Activated naive CD4-positive, alpha-beta T cell treated with anti-CD3 and anti-CD28 coated beads for 36 hours (primary cell): ENCODE measurements around the gene LRRIQ1. TPM values are rescaled to one million over a fixed set of nuclear protein-coding genes. Genes with fewer than 3 reads are reported as not detected.

Source experiments
- CTCF ChIA-PET: fragments of 350-600 bp; sonication (Branson Sonifier 250); formaldehyde crosslinking; loops from one replicate; lab custom pipeline; 2021; ENCODE audit warnings: antibody characterized with exemption; lab: Charles Lee
- DNase-seq: peaks from one replicate; pipeline ENCODE4 v3.0.0-alpha.2; 2020
- H3K27ac Mint-ChIP-seq: one replicate; pipeline ENCODE4 v1.8.0; 2021; ENCODE audit warnings: mild to moderate bottlenecking, mixed read lengths
- H3K27me3 Mint-ChIP-seq: one replicate; pipeline ENCODE4 v1.8.0; 2021; ENCODE audit warnings: low read depth, mixed read lengths
- H3K36me3 Mint-ChIP-seq: one replicate; pipeline ENCODE4 v1.8.0; 2021; ENCODE audit warnings: low read depth, mixed read lengths
- H3K4me1 Mint-ChIP-seq: one replicate; pipeline ENCODE4 v1.8.0; 2021; ENCODE audit warnings: low read depth, mixed read lengths
- H3K4me3 Mint-ChIP-seq: one replicate; pipeline ENCODE4 v1.8.0; 2021; ENCODE audit warnings: mild to moderate bottlenecking, moderate library complexity, mixed read lengths
- H3K9me3 Mint-ChIP-seq: one replicate; pipeline ENCODE4 v1.8.0; 2021; ENCODE audit warnings: mixed read lengths
- intact Hi-C: fragments of 100-400 bp; cut with micrococcal nuclease; formaldehyde crosslinking; loops from one replicate; pipeline ENCODE4 v1.15.1; 2023
- total RNA-seq, 2 experiments: library from RNA; stranded (reverse); gene quantifications; one replicate each; pipeline ENCODE4 v1.2.3, GENCODE V29; 2021

LRRIQ1 gene
- total RNA-seq, 2 experiments from 2014 or later, result not detected

GRCh38 chr12:85237327-85237726, 201.2 kb downstream of the LRRIQ1 start:
- Mint-ChIP-seq H3K4me1 (no peaks in the 10 kb centered on the region), H3K27ac (no peak overlapping the region), H3K36me3 (no peaks in the 10 kb centered on the region), H3K9me3 (peaks cover 4% of the 10 kb centered on the region), H3K27me3 (no peaks in the 10 kb centered on the region), H3K4me3 (no peak overlapping the region)
- DNase-seq, result no peak
- CTCF ChIA-PET, result no interaction called here
- intact Hi-C loops, result no loop called here

GRCh38 chr12:85244561-85244960, 208.4 kb downstream of the LRRIQ1 start:
- Mint-ChIP-seq H3K27me3 (no peaks in the 10 kb centered on the region), H3K4me1 (no peaks in the 10 kb centered on the region), H3K36me3 (no peaks in the 10 kb centered on the region), H3K4me3 (no peak overlapping the region), H3K9me3 (no peaks in the 10 kb centered on the region), H3K27ac (no peak overlapping the region)
- CTCF ChIA-PET, result no interaction called here
- no peak for DNase-seq
- intact Hi-C loops, result no loop called here

DNA sequence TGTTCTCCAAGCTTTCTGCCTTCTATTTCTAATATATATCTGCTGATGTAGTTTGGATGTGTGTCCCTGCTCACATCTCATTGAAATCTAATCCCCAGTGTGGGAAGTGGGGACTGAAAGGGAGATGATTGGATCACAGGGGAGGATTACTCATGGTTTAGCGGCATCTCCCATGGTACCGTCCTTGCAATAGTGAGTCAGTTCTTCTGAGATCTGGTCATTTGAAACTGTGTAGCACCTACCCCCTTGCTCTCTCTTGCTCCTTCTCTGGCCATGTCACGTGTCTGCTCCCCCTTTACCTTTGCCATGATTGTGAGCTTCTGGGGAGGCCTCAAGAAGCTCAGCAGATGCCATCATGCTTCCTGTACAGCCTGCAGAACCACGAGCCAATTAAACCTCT, 217.7 kb downstream of the LRRIQ1 start:
- H3K9me3 Mint-ChIP-seq, result no peaks in the 10 kb centered on the region
- no peak for DNase-seq
- H3K4me3 Mint-ChIP-seq, result no peak overlapping the region
- H3K36me3 Mint-ChIP-seq, result no peaks in the 10 kb centered on the region
- CTCF ChIA-PET, result no interaction called here
- no peaks in the 10 kb centered on the region for H3K4me1 Mint-ChIP-seq
- no peaks in the 10 kb centered on the region for H3K27me3 Mint-ChIP-seq
- H3K27ac Mint-ChIP-seq, result no peak overlapping the region
- intact Hi-C loops, result no loop called here

DNA sequence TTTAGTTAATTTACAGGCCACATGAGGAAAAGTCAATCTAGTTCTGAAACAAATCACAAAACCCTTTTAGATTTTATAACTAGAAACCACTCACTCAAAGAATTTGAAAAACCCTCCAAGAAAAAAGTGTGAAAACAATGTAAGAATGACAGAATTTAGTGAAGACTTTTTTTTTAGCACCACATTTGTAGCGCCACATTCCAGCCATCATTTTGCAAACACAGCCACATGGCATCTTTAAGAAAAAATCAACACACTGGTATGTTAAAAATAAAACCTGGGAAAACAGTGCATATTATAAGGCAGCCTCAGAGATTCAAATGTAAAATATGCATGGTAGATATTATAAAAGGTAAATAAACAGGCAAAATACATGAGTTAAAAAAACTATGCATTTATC, 221.5 kb downstream of the LRRIQ1 start:
- DNase-seq, result no peak
- H3K4me3 Mint-ChIP-seq, result no peak overlapping the region
- no peaks in the 10 kb centered on the region for H3K4me1 Mint-ChIP-seq
- no peaks in the 10 kb centered on the region for H3K27me3 Mint-ChIP-seq
- no peaks in the 10 kb centered on the region for H3K9me3 Mint-ChIP-seq
- CTCF ChIA-PET, result no interaction called here
- intact Hi-C loops, result no loop called here
- H3K27ac Mint-ChIP-seq, result no peak overlapping the region
- no peaks in the 10 kb centered on the region for H3K36me3 Mint-ChIP-seq

- H3K27ac Mint-ChIP-seq, result no peak overlapping the region
- H3K27me3 Mint-ChIP-seq, result no peaks in the 10 kb centered on the region
- H3K9me3 Mint-ChIP-seq, result no peaks in the 10 kb centered on the region
- CTCF ChIA-PET, result no interaction called here
- no peak for DNase-seq
- no peaks in the 10 kb centered on the region for H3K4me1 Mint-ChIP-seq
- intact Hi-C loops, result no loop called here
- H3K4me3 Mint-ChIP-seq, result no peak overlapping the region
- H3K36me3 Mint-ChIP-seq, result no peaks in the 10 kb centered on the region
Observed at GRCh38 chr12:85260447-85260846, 224.3 kb downstream of the LRRIQ1 start.

DNA sequence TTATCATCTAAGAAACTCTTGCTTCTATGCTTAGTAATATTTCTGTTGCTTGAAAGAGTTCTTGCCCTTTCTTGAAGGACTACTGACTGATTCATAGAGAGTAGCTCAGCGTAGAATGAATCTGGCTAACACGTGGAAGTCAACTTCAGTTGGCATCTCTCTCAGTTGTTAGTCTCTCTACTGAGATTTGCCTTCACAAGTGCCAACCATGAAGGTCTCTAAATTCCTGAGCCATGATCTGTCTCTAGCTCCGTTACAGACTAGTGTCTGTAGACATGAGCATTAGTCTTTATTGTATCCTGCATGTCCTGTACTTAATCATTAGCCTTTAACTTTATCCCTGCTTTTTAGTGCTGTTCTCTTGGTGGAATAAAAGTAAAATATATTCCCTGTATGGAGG, 224.7 kb downstream of the LRRIQ1 start:
- Mint-ChIP-seq H3K9me3 (no peaks in the 10 kb centered on the region), H3K4me1 (no peaks in the 10 kb centered on the region), H3K27ac (no peak overlapping the region), H3K4me3 (no peak overlapping the region), H3K27me3 (no peaks in the 10 kb centered on the region), H3K36me3 (no peaks in the 10 kb centered on the region)
- CTCF ChIA-PET, result no interaction called here
- no peak for DNase-seq
- intact Hi-C loops, result no loop called here

DNA sequence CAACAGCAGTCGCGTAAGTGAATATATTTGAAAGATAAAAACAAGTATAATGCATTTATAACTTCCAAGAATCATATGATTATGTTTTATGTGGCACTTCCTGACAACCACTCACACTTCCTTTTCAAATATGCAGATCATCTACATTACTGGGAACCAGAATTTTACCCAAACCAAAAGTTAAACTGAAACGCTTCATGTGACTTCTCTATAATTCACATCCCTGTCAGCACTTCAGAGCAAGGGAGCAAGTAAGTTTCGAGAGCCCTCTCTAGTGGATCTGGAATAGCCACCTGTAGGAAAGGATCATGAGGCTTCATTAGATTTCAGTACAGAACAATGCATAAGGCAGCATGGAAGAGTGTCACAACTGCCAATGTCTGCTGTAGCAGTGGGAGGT, 230.2 kb downstream of the LRRIQ1 start:
- Mint-ChIP-seq H3K27me3 (no peaks in the 10 kb centered on the region), H3K4me3 (no peak overlapping the region), H3K4me1 (no peaks in the 10 kb centered on the region), H3K9me3 (no peaks in the 10 kb centered on the region), H3K36me3 (no peaks in the 10 kb centered on the region), H3K27ac (no peak overlapping the region)
- CTCF ChIA-PET, result no interaction called here
- no peak for DNase-seq
- intact Hi-C loops, result no loop called here

- CTCF ChIA-PET, result no interaction called here
- Mint-ChIP-seq H3K27me3 (peaks cover 36% of the 10 kb centered on the region), H3K27ac (no peak overlapping the region), H3K9me3 (no peaks in the 10 kb centered on the region), H3K4me3 (no peak overlapping the region), H3K4me1 (no peaks in the 10 kb centered on the region), H3K36me3 (no peaks in the 10 kb centered on the region)
- intact Hi-C loops, result no loop called here
- no peak for DNase-seq
Observed at GRCh38 chr12:85273381-85274314, 237.5 kb downstream of the LRRIQ1 start.

DNA sequence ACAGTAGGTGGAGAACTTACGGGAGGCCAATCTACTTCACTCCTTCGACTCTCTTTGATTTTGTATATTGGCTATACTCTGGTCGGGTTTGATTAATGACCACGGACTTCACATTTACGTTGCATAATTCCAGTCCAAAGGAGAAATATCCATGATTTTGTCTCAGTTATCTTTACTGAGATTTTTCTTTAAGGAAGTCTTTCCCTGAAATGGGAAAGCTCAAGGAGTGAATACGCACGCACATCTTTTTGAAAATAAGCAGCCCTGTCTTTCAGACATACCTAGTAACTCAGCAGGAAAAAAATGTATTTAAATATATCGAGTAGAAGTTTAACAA, 238.1 kb downstream of the LRRIQ1 start:
- intact Hi-C loops, result no loop called here
- H3K4me1 Mint-ChIP-seq, result no peaks in the 10 kb centered on the region
- CTCF ChIA-PET, result no interaction called here
- DNase-seq, result no peak
- H3K4me3 Mint-ChIP-seq, result no peak overlapping the region
- H3K36me3 Mint-ChIP-seq, result no peaks in the 10 kb centered on the region
- H3K9me3 Mint-ChIP-seq, result no peaks in the 10 kb centered on the region
- H3K27ac Mint-ChIP-seq, result no peak overlapping the region
- H3K27me3 Mint-ChIP-seq, result peaks cover 40% of the 10 kb centered on the region

- Mint-ChIP-seq H3K36me3 (no peaks in the 10 kb centered on the region), H3K9me3 (no peaks in the 10 kb centered on the region), H3K27ac (no peak overlapping the region), H3K4me1 (peaks cover 4% of the 10 kb centered on the region), H3K4me3 (no peak overlapping the region), H3K27me3 (peaks cover 48% of the 10 kb centered on the region)
- intact Hi-C loops, result no loop called here
- DNase-seq, result no peak
- CTCF ChIA-PET, result no interaction called here
Observed at GRCh38 chr12:85275374-85275773, 239.2 kb downstream of the LRRIQ1 start.

DNA sequence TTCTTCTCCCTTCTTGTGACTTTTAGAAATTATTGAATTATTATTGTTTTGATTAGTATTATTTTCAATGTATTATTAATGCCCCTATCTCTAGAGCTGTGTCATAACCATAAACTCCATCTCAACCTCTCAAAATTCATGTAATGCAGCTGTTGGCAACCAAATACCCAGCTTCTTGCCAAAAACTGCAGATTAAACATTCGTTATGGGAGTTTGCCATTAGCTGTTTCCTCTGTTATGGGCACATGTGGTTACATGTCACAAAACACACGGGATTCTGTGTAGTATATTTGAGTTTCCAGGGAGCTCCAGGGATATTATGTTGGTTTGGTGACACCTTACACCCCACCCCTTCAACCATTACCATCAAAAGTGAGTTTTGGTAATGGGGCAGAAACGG, 241.0 kb downstream of the LRRIQ1 start:
- H3K4me3 Mint-ChIP-seq, result no peak overlapping the region
- no peaks in the 10 kb centered on the region for H3K36me3 Mint-ChIP-seq
- peaks cover 7% of the 10 kb centered on the region for H3K4me1 Mint-ChIP-seq
- H3K27me3 Mint-ChIP-seq, result peaks cover 62% of the 10 kb centered on the region
- H3K27ac Mint-ChIP-seq, result no peak overlapping the region
- H3K9me3 Mint-ChIP-seq, result no peaks in the 10 kb centered on the region
- CTCF ChIA-PET, result no interaction called here
- no peak for DNase-seq
- intact Hi-C loops, result no loop called here

DNA sequence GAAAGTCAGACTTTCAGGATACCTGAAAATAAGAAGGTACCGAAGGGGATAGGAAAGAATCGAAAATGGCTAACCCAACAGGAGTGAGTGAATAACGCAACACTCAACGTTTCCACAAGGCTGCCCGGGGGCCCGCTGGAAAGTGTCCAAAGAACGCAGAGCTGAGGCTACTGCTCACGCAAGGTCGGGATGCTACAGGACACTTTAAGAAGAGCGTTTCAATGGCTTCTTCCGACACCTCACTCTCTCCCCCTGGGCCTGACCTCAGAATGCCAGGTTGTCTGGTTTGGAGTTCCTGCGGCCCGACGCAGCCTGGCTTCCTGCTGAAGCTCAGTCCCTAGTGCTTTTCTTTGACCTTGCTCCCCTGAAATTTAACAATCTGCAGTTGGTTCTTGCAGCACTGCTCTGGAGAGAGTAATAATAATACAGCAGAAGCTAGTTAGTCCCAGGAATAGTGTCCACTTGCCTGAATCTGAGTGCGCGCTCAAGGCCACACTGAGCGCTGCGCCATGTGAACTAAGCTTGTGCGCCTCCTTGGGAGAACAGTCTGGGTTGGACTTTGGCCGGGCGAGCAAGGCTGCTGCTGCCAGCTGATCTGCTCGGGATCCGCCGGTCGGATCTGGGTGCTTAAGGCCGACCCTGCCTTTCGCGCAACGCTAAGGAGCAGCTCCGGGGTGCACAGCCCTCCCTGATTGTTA, 241.9 kb downstream of the LRRIQ1 start:
- intact Hi-C loops, result no loop called here
- H3K4me1 Mint-ChIP-seq, result peaks cover 7% of the 10 kb centered on the region
- no peak overlapping the region for H3K4me3 Mint-ChIP-seq
- no peaks in the 10 kb centered on the region for H3K9me3 Mint-ChIP-seq
- DNase-seq, result no peak
- H3K27me3 Mint-ChIP-seq, result peaks cover 60% of the 10 kb centered on the region
- no peak overlapping the region for H3K27ac Mint-ChIP-seq
- no peaks in the 10 kb centered on the region for H3K36me3 Mint-ChIP-seq
- CTCF ChIA-PET, result no interaction called here
